Loucy (cell line): ENCODE measurements around the gene NELL2.

Experiments used
- H2AFZ ChIP-seq: fragments of 200-600 bp; sonication (generic); 2 replicates; pipeline ENCODE4 v1.6.0; 2016; ENCODE audit warnings: antibody characterized with exemption, mild to moderate bottlenecking, low read length, moderate library complexity
- H3F3A ChIP-seq: fragments of 200-600 bp; 2 replicates; pipeline ENCODE4 v1.6.0; 2016; ENCODE audit warnings: antibody characterized with exemption, low read depth, mild to moderate bottlenecking
- H3K27me3 ChIP-seq: fragments of 200-600 bp; sonication (generic); 2 replicates; pipeline ENCODE4 v1.6.1; 2014; ENCODE audit warnings: low read length, mild to moderate bottlenecking; ENCODE audit not compliant: insufficient read depth, poor library complexity, severe bottlenecking
- H3K36me3 ChIP-seq: fragments of 200-600 bp; sonication (generic); 2 replicates; pipeline ENCODE4 v1.6.1; 2016; ENCODE audit warnings: low read length; ENCODE audit not compliant: insufficient read depth
- H3K4me1 ChIP-seq: fragments of 200-600 bp; sonication (generic); 2 replicates; pipeline ENCODE4 v1.5.1; 2014; ENCODE audit warnings: low read length, mild to moderate bottlenecking; ENCODE audit not compliant: insufficient read depth, poor library complexity, severe bottlenecking
- H3K4me2 ChIP-seq: fragments of 200-600 bp; sonication (generic); 2 replicates; pipeline ENCODE4 v1.6.0; 2014; ENCODE audit warnings: antibody characterized with exemption, low read length, low read depth, mild to moderate bottlenecking; ENCODE audit not compliant: poor library complexity, severe bottlenecking
- H3K4me3 ChIP-seq: fragments of 200-600 bp; sonication (generic); 2 replicates; pipeline ENCODE4 v1.5.1; 2014; ENCODE audit warnings: low read length, mild to moderate bottlenecking, mixed read lengths; ENCODE audit not compliant: poor library complexity, severe bottlenecking
- H3K79me2 ChIP-seq: fragments of 200-600 bp; sonication (generic); 2 replicates; pipeline ENCODE4 v1.6.1; 2014; ENCODE audit warnings: low read length; ENCODE audit not compliant: insufficient read depth
- H3K9ac ChIP-seq: fragments of 200-600 bp; sonication (generic); 2 replicates; pipeline ENCODE4 v1.6.0; 2014; ENCODE audit warnings: mild to moderate bottlenecking, low read depth, low read length, moderate library complexity; ENCODE audit not compliant: poor library complexity, severe bottlenecking
- H3K9me2 ChIP-seq: fragments of 200-600 bp; sonication (generic); replicated peaks from 2 replicates; pipeline ENCODE4 v1.6.1; 2016; ENCODE audit warnings: low read depth, low read length, mixed read lengths
- H3K9me3 ChIP-seq: fragments of 200-600 bp; sonication (generic); 2 replicates; pipeline ENCODE4 v1.6.1; 2014; ENCODE audit warnings: mild to moderate bottlenecking, antibody characterized with exemption, low read length, low read depth; ENCODE audit not compliant: insufficient read depth
- H4K20me1 ChIP-seq: fragments of 200-600 bp; sonication (generic); 2 replicates; pipeline ENCODE4 v1.6.0; 2014; ENCODE audit warnings: antibody characterized with exemption, low read length, mild to moderate bottlenecking; ENCODE audit not compliant: insufficient read depth, poor library complexity, severe bottlenecking
- CTCF ChIP-seq: fragments of 200-600 bp; sonication (generic); conservative IDR thresholded peaks from 2 replicates; pipeline ENCODE4 v1.5.1; 2014; ENCODE audit warnings: mild to moderate bottlenecking, antibody characterized with exemption, low read length
- EZH2phosphoT487 ChIP-seq: fragments of 200-600 bp; IDR thresholded peaks from 2 replicates; pipeline ENCODE4 v1.6.1; 2018; ENCODE audit warnings: antibody characterized with exemption, mild to moderate bottlenecking, moderate library complexity, borderline replicate concordance

Gene NELL2

GRCh38 chr12:44779766-44780165 lies 96.3 kb downstream of the NELL2 start:
- H3K9ac ChIP-seq, result no peak overlapping the region
- no peaks in the 10 kb centered on the region for H3K4me1 ChIP-seq
- H2AFZ ChIP-seq, result no peak overlapping the region
- TF ChIP-seq EZH2phosphoT487, result no peak
- no peak for TF ChIP-seq CTCF
- no peaks in the 10 kb centered on the region for H3F3A ChIP-seq
- no peak overlapping the region for H3K4me2 ChIP-seq
- no peaks in the 10 kb centered on the region for H4K20me1 ChIP-seq
- no peak overlapping the region for H3K4me3 ChIP-seq
- no peaks in the 10 kb centered on the region for H3K36me3 ChIP-seq
- no peaks in the 10 kb centered on the region for H3K27me3 ChIP-seq
- H3K9me3 ChIP-seq, result no peaks in the 10 kb centered on the region
- no peaks in the 10 kb centered on the region for H3K79me2 ChIP-seq
- H3K9me2 ChIP-seq, result no peaks in the 10 kb centered on the region

- H3K9ac ChIP-seq, result no peak overlapping the region
- H3K9me2 ChIP-seq, result no peaks in the 10 kb centered on the region
- H3K79me2 ChIP-seq, result no peaks in the 10 kb centered on the region
- H2AFZ ChIP-seq, result no peak overlapping the region
- TF ChIP-seq EZH2phosphoT487 (no peak), CTCF (no peak; the same call in 1 of the 2 replicates)
- H3F3A ChIP-seq, result no peaks in the 10 kb centered on the region
- H3K4me1 ChIP-seq, result no peaks in the 10 kb centered on the region
- no peak overlapping the region for H3K4me3 ChIP-seq
- no peaks in the 10 kb centered on the region for H3K36me3 ChIP-seq
- no peaks in the 10 kb centered on the region for H3K27me3 ChIP-seq
- no peaks in the 10 kb centered on the region for H3K9me3 ChIP-seq
- no peaks in the 10 kb centered on the region for H4K20me1 ChIP-seq
- no peak overlapping the region for H3K4me2 ChIP-seq
These were observed 97.3 kb downstream of the NELL2 start for GRCh38 chr12:44778863-44779262.

GRCh38 chr12:44777044-44777443 lies 99.1 kb downstream of the NELL2 start:
- Histone ChIP-seq H3K9me3 (no peaks in the 10 kb centered on the region), H3F3A (no peaks in the 10 kb centered on the region), H3K9ac (no peak overlapping the region), H3K4me2 (no peak overlapping the region), H2AFZ (no peak overlapping the region), H3K9me2 (no peaks in the 10 kb centered on the region), H4K20me1 (no peaks in the 10 kb centered on the region), H3K4me3 (no peak overlapping the region), H3K27me3 (no peaks in the 10 kb centered on the region), H3K79me2 (no peaks in the 10 kb centered on the region), H3K4me1 (no peaks in the 10 kb centered on the region), H3K36me3 (no peaks in the 10 kb centered on the region)
- TF ChIP-seq CTCF, result no peak
- no peak for TF ChIP-seq EZH2phosphoT487
